OCI-LY3 (cell line): ENCODE results near the gene PPP3CB.

Source experiments
- H2AFZ ChIP-seq: fragments of 200-600, 300-600 bp; shearing (Covaris generic); 2 replicates; pipeline ENCODE4 v1.6.0; 2014; ENCODE audit warnings: antibody characterized with exemption, low read depth, low read length
- H3K27ac ChIP-seq: fragments of 200-600, 300-600 bp; sonication (generic); 2 replicates; pipeline ENCODE4 v1.5.1; 2014; ENCODE audit warnings: mild to moderate bottlenecking, low read length, moderate library complexity, mixed read lengths
- H3K27me3 ChIP-seq: fragments of 200-600, 300-600 bp; sonication (generic); 2 replicates; pipeline ENCODE4 v1.6.1; 2014; ENCODE audit warnings: low read depth, low read length, mixed read lengths
- H3K36me3 ChIP-seq: fragments of 200-600, 300-600 bp; sonication (generic); replicated peaks from 2 replicates; pipeline ENCODE3; 2014; ENCODE audit warnings: low read depth, low read length, mixed read lengths
- H3K4me1 ChIP-seq: fragments of 300-600, 200-600 bp; sonication (generic); 2 replicates; pipeline ENCODE4 v1.6.1; 2014; ENCODE audit warnings: low read length, mixed read lengths
- H3K4me2 ChIP-seq: fragments of 200-600, 300-600 bp; sonication (generic); 2 replicates; pipeline ENCODE4 v1.6.1; 2014; ENCODE audit warnings: low read length, mixed read lengths
- H3K4me3 ChIP-seq: fragments of 300-600, 200-600 bp; sonication (generic); 2 replicates; pipeline ENCODE4 v1.5.1; 2014; ENCODE audit warnings: antibody characterized with exemption, mild to moderate bottlenecking, low read length, moderate library complexity
- H3K79me2 ChIP-seq: fragments of 300-600, 200-600 bp; shearing (Covaris generic); 2 replicates; pipeline ENCODE4 v1.6.1; 2014; ENCODE audit warnings: mild to moderate bottlenecking, low read length, mixed read lengths
- H3K9ac ChIP-seq: fragments of 300-600, 200-600 bp; shearing (Covaris generic); 2 replicates; pipeline ENCODE4 v1.6.0; 2014; ENCODE audit warnings: mild to moderate bottlenecking, low read length, moderate library complexity
- H3K9me3 ChIP-seq: fragments of 200-600, 300-600 bp; shearing (Covaris generic); 2 replicates; pipeline ENCODE4 v1.6.1; 2014; ENCODE audit warnings: low read length, mixed read lengths; ENCODE audit not compliant: insufficient read depth
- H4K20me1 ChIP-seq: fragments of 200-600, 300-600 bp; sonication (generic); 2 replicates; pipeline ENCODE4 v1.6.1; 2016; ENCODE audit warnings: low read length, mixed read lengths; ENCODE audit not compliant: insufficient read depth
- CTCF ChIP-seq: fragments of 200-600, 300-600 bp; sonication (generic); IDR thresholded peaks from 2 replicates; pipeline ENCODE4 v1.5.1; 2014; ENCODE audit warnings: antibody characterized with exemption, low read length, low read depth
- EZH2phosphoT487 ChIP-seq: fragments of 200-600 bp; shearing (Covaris generic); IDR thresholded peaks from 2 replicates; pipeline ENCODE4 v1.6.1; 2018; ENCODE audit warnings: antibody characterized with exemption, mixed run types, low read depth

PPP3CB gene

GRCh38 chr10:73495884-73496674 is at the start of gene PPP3CB:
Gene PPP3CB, minus strand, starts transcription at chr10:73496024. Its CDS starts 135 bp downstream, at chr10:73495889.
- H3K9me3 ChIP-seq = no peaks in the 10 kb centered on the region
- peak within 1 kb of the TSS; percentile 96 for H3K4me2 ChIP-seq
- H3K27ac ChIP-seq = peak within 1 kb of the TSS; percentile 82
- H4K20me1 ChIP-seq = 0 out of 2 replicates have a peak, but pooled peaks cover 4% of the 10 kb centered on the region
- peak within 1 kb of the TSS; percentile 81 for H3K9ac ChIP-seq
- peak within 1 kb of the TSS; percentile 75 for H2AFZ ChIP-seq
- peaks cover 46% of the 10 kb centered on the region for H3K79me2 ChIP-seq
- H3K4me3 ChIP-seq = peak within 1 kb of the TSS; percentile 96
- TF ChIP-seq CTCF (no peak), EZH2phosphoT487 (no peak)
- H3K27me3 ChIP-seq = no peaks in the 10 kb centered on the region
- H3K4me1 ChIP-seq = peaks cover 15% of the 10 kb centered on the region
- H3K36me3 ChIP-seq = no peaks in the 10 kb centered on the region

GRCh38 chr10:73545357-73545756 is 49.5 kb upstream of the PPP3CB start:
- Histone ChIP-seq H3K36me3 (no peaks in the 10 kb centered on the region), H3K4me3 (no peak overlapping the region), H4K20me1 (no peaks in the 10 kb centered on the region), H3K9ac (no peak overlapping the region), H2AFZ (no peak overlapping the region), H3K4me2 (no peak overlapping the region), H3K27me3 (no peaks in the 10 kb centered on the region), H3K27ac (no peak overlapping the region), H3K79me2 (no peaks in the 10 kb centered on the region), H3K9me3 (no peaks in the 10 kb centered on the region), H3K4me1 (no peaks in the 10 kb centered on the region)
- no peak for TF ChIP-seq CTCF
- no peak for TF ChIP-seq EZH2phosphoT487

- Histone ChIP-seq H3K9me3 (no peaks in the 10 kb centered on the region), H3K4me1 (no peaks in the 10 kb centered on the region), H3K79me2 (no peaks in the 10 kb centered on the region), H3K27me3 (no peaks in the 10 kb centered on the region), H3K27ac (no peak overlapping the region), H4K20me1 (no peaks in the 10 kb centered on the region), H3K36me3 (no peaks in the 10 kb centered on the region), H3K9ac (no peak overlapping the region), H3K4me3 (no peak overlapping the region), H2AFZ (no peak overlapping the region), H3K4me2 (no peak overlapping the region)
- TF ChIP-seq CTCF (no peak), EZH2phosphoT487 (no peak)
Observed at GRCh38 chr10:73537709-73538108, 41.9 kb upstream of the PPP3CB start.

GRCh38 chr10:73537288-73537687 is 41.5 kb upstream of the PPP3CB start:
- no peak overlapping the region for H3K4me3 ChIP-seq
- TF ChIP-seq CTCF (no peak), EZH2phosphoT487 (no peak)
- H3K36me3 ChIP-seq = no peaks in the 10 kb centered on the region
- H3K4me1 ChIP-seq = no peaks in the 10 kb centered on the region
- H3K4me2 ChIP-seq = no peak overlapping the region
- H3K79me2 ChIP-seq = no peaks in the 10 kb centered on the region
- H4K20me1 ChIP-seq = no peaks in the 10 kb centered on the region
- no peak overlapping the region for H3K9ac ChIP-seq
- H3K9me3 ChIP-seq = no peaks in the 10 kb centered on the region
- no peaks in the 10 kb centered on the region for H3K27me3 ChIP-seq
- no peak overlapping the region for H3K27ac ChIP-seq
- no peak overlapping the region for H2AFZ ChIP-seq
